NCI-H748 treated with DMSO at 0.1 percent for 48 hours (cell line): ENCODE results near the gene SDCCAG8.

ENCODE experiments used
- DNase-seq: peaks from one replicate; lab custom pipeline; 2025; lab: John Stamatoyannopoulos, UW

Gene SDCCAG8

GRCh38 chr1:243254233-243254926 lies 1.5 kb upstream of the SDCCAG8 start:
- DNase-seq: peak; percentile 27

- DNase-seq: peak; percentile 94
Measured at GRCh38 chr1:243254927-243255790, 682 bp upstream of the SDCCAG8 start, which contains the start of gene CEP170. CEP170 (minus strand) TSS chr1:243255281; CDS start chr1:243225280, 30,001 bp downstream.

GRCh38 chr1:243256590-243256989 lies 749 bp downstream of the SDCCAG8 start:
- DNase-seq: no peak

GRCh38 chr1:243257189-243257588 lies 1.3 kb downstream of the SDCCAG8 start:
- DNase-seq: no peak

GRCh38 chr1:243258731-243259130 lies 2.9 kb downstream of the SDCCAG8 start:
- no peak for DNase-seq

GRCh38 chr1:243260221-243260880 lies 4.5 kb downstream of the SDCCAG8 start:
- no peak for DNase-seq

- DNase-seq: no peak
Measured at GRCh38 chr1:243261390-243261789, 5.5 kb downstream of the SDCCAG8 start.

- no peak for DNase-seq
Measured at GRCh38 chr1:243264717-243265116, 8.9 kb downstream of the SDCCAG8 start.

- no peak for DNase-seq
Measured at GRCh38 chr1:243266231-243266630, 10.4 kb downstream of the SDCCAG8 start.

GRCh38 chr1:243267471-243267880 lies 11.6 kb downstream of the SDCCAG8 start:
- no peak for DNase-seq

- DNase-seq: no peak
Measured at GRCh38 chr1:243267914-243268653, 12.2 kb downstream of the SDCCAG8 start.

- no peak for DNase-seq
Measured at GRCh38 chr1:243268751-243269460, 13.1 kb downstream of the SDCCAG8 start.

- DNase-seq: no peak
Measured at GRCh38 chr1:243269461-243269801, 13.6 kb downstream of the SDCCAG8 start.

- DNase-seq: no peak
Measured at GRCh38 chr1:243270097-243270864, 14.4 kb downstream of the SDCCAG8 start.

GRCh38 chr1:243271996-243272395 lies 16.2 kb downstream of the SDCCAG8 start:
- no peak for DNase-seq

- no peak for DNase-seq
Measured at GRCh38 chr1:243272401-243272800, 16.6 kb downstream of the SDCCAG8 start.

- no peak for DNase-seq
Measured at GRCh38 chr1:243273506-243273905, 17.7 kb downstream of the SDCCAG8 start.

GRCh38 chr1:243273945-243274344 lies 18.1 kb downstream of the SDCCAG8 start:
- no peak for DNase-seq

- no peak for DNase-seq
Measured at GRCh38 chr1:243275316-243275715, 19.5 kb downstream of the SDCCAG8 start.

- no peak for DNase-seq
Measured at GRCh38 chr1:243280571-243281129, 24.8 kb downstream of the SDCCAG8 start.
